CD1c-positive myeloid dendritic cell (primary cell): Measurements from ENCODE around the gene GNAT2.
A peak's percentile ranks its signal among the peaks of the same experiment; 100 is the strongest.
"Not testable (repeated sequence)": the region's sequence is repeated elsewhere in the genome, so short reads cannot be mapped to it uniquely, and the experiment has no call there.

Experiments
- DNase-seq: peaks from one replicate; pipeline ENCODE4 v3.0.0-alpha.2; 2016; ENCODE audit errors: extremely low spot score

Gene GNAT2

GRCh38 chr1:109619576-109620400 is at the start of gene GNAT2, which contains the start of gene AMPD2:
Gene GNAT2, minus strand, starts transcription at chr1:109619616. Its CDS starts 6,746 bp downstream, at chr1:109612870.
Gene AMPD2, plus strand, starts transcription at chr1:109619837. Its CDS starts 1,339 bp downstream, at chr1:109621176.
- peak; percentile 94 for DNase-seq

GRCh38 chr1:109668123-109668775 is 48.8 kb upstream of the GNAT2 start:
- no peak for DNase-seq

DNA sequence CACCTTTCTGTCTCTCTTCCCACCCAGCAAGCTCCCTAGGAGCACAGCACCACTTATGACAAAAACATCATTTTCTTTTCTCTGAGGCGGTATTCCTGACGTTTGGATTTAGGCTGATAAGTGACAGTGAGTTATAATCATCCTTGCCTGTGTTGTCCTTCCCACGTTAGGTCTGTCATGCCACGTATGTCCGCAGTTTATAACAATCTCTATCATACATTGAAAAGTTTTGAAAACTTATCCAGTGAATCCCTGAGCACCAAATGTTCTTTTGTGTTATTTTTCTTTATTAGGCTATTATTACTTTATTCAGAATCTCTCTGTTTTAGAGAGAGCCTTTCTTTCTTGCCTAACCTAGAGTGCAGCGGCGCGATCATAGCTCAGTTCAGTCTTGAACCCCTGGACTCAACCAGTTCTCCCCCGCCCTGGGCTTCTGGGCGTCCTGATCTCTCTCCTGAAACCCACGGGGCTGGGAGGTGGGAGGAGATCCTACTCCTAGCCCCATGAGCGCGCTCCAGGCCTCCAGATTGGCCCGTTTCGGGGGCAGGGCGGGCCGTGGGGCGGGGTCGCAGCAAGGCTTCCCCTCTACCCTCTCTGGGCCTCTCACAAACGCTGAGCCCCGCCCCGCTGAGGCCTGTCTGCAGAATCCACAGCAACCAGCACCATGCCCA is 48.2 kb upstream of the GNAT2 start, which contains the start of gene GSTM2:
Gene GSTM2, plus strand, starts transcription at position 606 of the 671 bp plus-strand sequence. Its CDS starts 59 bp downstream, at position 665.
- peak; percentile 74 for DNase-seq

GRCh38 chr1:109664671-109665070 is 45.3 kb upstream of the GNAT2 start:
- no peak for DNase-seq

- DNase-seq, result no peak
Observed at GRCh38 chr1:109661391-109661790, 42.0 kb upstream of the GNAT2 start.

GRCh38 chr1:109660691-109661026 is 41.2 kb upstream of the GNAT2 start:
- not testable (repeated sequence) for DNase-seq

GRCh38 chr1:109659997-109660690 is 40.7 kb upstream of the GNAT2 start:
- no peak for DNase-seq

DNA sequence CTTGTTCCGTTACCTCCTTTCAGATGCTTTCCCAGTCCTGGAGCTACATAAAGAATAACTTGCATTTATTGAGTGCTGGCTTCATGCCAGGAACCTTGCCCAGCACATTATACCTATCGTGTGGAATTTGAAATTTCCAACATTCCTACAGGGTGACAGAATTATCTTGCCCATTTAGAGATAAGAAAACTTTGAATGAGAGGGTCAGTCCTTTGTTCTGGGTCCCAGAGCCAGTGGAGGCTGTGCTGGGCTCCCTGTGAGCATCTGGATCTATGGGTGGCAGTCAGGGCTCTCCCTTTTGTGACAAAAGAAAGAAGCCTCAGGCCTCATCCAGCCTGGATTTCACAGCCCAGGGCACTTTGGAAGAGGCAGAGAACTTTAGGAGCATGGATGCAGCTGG is 39.7 kb upstream of the GNAT2 start:
- DNase-seq, result no peak

GRCh38 chr1:109658533-109659042 is 39.2 kb upstream of the GNAT2 start:
- no peak for DNase-seq

GRCh38 chr1:109657970-109658369 is 38.6 kb upstream of the GNAT2 start:
- no peak for DNase-seq

DNA sequence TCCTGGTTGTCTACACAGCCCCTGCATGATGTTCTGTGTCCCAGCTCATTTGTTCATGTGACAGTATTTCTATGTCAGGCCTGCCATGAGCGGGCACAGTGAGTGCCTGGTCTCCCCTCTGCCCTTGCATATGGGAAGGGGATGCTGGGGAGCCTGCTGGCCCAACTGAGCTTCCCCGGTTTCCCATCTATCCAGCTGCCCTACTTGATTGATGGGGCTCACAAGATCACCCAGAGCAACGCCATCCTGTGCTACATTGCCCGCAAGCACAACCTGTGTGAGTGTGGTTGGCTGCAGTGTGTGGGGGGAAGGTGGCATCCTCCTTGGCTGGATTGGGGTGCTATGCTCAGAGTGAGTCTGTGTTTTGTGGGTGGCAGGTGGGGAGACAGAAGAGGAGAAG is 38.0 kb upstream of the GNAT2 start:
- DNase-seq, result no peak

DNA sequence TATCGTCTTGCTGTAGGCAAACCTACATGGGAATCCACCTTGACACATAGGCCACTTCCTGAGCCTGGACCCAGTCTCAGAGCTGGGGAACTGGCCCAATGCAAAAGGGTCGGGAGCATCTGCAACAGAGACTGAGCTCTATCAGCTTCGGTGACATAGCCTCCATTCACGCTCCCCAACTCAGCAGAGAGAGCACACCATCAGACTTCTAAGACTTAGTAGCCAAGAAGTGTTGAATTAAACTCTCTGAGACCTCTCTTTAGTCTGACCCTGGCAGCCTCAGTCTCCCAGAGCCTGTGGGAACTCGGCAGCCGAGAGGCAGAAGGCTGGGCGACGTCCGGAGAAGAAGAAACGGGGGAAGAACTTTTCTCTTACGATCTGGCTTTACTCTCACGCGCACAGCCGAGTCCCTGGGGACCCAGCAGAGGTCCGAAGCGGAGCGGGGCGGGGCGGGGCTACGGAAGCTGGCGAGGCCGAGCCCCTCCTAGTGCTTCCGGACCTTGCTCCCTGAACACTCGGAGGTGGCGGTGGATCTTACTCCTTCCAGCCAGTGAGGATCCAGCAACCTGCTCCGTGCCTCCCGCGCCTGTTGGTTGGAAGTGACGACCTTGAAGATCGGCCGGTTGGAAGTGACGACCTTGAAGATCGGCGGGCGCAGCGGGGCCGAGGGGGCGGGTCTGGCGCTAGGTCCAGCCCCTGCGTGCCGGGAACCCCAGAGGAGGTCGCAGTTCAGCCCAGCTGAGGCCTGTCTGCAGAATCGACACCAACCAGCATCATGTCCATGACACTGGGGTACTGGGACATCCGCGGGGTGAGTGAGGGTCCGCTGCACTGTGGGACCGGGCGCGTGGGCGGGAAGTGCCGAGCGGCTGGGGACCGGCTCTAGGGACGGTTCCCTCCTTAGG is 36.5 kb upstream of the GNAT2 start, which contains the start of gene GSTM4:
Gene GSTM4, plus strand, starts transcription at position 485 of the 905 bp plus-strand sequence. Its CDS starts 291 bp downstream, at position 776.
- DNase-seq, result peak; percentile 71

DNA sequence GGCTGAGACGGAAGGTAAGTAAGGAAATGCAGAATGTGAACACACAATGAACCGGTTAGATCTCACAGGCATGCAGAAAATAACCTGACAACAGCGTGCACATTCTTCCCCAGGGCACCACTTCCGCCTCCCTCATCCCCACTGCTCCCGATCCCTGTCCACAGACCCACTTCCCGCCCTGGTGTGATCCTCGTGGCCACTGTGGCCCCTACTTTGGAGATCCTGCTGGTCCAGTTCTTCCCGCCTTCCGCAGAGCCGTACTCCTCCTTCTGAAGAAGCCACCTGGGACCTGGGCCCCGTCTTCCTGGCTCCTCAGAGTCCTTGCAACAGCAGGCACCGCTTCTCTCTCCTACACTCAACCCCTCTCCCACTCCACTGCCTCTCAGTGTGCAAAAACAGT is 35.1 kb upstream of the GNAT2 start:
- DNase-seq, result peak; percentile 0

GRCh38 chr1:109653306-109653705 is 33.9 kb upstream of the GNAT2 start:
- peak; percentile 0 for DNase-seq

DNA sequence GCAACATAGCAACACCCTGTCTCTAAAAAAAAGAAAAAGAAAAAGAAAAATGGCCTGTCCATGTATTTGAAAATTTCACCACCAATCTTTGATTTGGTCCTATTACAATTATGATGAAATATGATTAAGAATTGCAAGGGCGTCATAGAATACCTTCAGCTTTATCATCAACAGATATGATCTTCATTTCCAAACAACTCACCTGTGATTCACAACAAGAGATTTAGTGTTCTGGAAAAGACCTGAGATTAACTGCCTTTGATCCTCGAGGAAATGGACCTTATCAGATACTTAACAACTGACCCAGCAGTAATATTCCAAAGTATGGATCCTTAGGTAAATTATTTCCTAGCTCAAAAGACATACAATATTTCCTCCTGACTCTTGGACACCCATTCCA is 33.0 kb upstream of the GNAT2 start:
- DNase-seq, result no peak

DNA sequence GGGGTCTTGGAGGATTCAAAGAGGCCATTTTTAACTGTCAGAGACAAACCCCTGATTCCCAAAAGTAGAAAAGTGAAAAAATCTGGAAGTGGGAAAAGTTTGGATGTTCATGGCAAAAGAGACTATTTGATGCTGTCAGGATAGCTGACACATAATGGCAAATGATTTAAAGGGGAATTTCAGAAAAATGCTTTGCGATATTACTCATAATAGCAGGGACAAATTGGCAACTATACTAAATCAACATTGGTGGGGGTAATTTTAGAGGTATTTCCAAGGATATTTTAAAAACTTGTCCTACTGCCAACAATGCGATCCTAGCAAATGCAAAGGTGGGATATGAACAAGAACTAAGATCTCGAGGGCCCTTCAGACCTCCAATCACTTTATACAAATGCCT is 31.2 kb upstream of the GNAT2 start:
- no peak for DNase-seq

DNA sequence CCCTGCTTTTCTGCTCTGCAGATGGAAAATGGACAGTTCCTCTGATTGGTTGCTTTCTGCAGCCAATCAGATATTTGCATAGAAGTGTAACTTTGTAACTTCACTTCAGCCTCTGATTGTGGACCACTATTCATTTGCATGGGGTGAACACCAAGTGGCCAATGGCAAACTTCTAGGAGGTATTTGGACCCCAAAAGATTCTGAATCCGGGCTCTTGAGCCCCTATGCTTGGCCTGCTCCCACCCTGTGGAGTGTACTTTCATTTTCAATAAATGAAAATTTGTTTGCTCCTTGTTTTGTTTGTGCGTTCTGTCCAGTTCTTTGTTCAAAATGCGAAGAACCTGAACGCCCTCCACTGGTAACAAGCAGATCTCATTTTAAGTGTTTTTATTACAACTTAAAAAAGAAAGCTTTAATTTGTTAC is 30.1 kb upstream of the GNAT2 start:
- no peak for DNase-seq

- no peak for DNase-seq
Observed at GRCh38 chr1:109644670-109645069, 25.3 kb upstream of the GNAT2 start.

DNA sequence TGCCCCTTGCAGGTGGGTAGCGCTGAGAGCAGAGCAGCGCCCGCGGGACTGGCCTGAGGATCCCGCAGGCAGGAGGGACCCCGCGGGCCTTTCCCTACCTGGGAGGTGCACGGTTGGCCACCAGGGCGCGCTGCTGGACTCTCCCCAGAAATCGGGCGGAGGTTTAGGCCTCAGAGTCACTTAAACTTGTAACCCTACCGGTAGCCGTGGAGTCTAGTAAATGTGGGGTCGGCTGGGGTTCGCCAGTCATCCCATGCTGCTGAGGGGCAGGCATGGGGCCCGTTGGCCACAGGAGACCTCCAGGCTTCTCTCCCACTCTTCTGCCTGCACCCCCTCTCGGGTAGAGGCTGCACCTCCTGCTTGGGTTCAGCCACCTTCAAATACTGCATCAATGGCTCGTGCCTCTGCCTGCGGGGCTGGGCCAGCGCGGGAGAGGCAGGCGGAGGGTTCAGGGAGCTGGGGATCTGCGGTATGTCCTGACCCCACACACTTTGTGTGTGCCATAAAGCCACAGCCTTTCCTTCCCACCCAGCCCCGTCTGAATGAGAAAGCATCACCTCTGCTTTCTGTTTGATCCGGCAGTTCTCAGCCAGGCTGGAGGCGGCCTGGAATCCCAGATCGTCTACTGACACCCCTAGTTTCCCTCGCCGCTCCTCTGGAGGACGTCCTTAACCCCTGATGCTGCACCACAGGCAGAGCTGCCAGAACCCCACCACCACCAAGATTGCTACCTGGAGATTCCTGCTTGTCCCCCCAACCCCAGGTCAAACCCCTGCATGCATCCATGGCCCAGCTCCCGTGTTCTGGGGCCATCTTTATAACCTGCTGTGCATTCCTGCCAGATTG is 24.2 kb upstream of the GNAT2 start:
- peak; percentile 88 for DNase-seq

- no peak for DNase-seq
Observed at GRCh38 chr1:109642626-109643025, 23.2 kb upstream of the GNAT2 start.
